K562 (cell line): Measurements from ENCODE around the gene EXOC6. TPM values are rescaled to one million over a fixed set of nuclear protein-coding genes. Genes with fewer than 3 reads are reported as not detected.

Experiments used
- ATAC-seq: fragments of 200-7000 bp; cut with Tn5 transposase; 3 replicates; pipeline ENCODE4 v1.9.1; 2020; ENCODE audit warnings: moderate library complexity
- BruUV-seq: library from RNA; stranded (reverse); fragments of 400-500 nt; replicated peaks from 2 replicates; lab custom pipeline; 2021; lab: Mats Ljungman, UMichigan
- CTCF ChIA-PET: fragments of 300-600 bp; formaldehyde crosslinking; extraction: SDS; loops from one replicate; lab custom pipeline; 2021; ENCODE audit warnings: low intra/inter-chr PET ratio; lab: Yijun Ruan, JAX
- POLR2A ChIA-PET: fragments of 300-600, 350-650 bp; sonication (Branson Sonifier 250); formaldehyde crosslinking; extraction: SDS; loops from one replicate; lab custom pipeline; 2021; ENCODE audit warnings: antibody characterized with exemption, inconsistent platforms; lab: Yijun Ruan, JAX
- DNase-seq, 4 experiments: peaks; one replicate each; pipeline versions ENCODE4 v3.0.0 to v3.0.0-alpha.2; 2011 to 2018; ENCODE audit warnings: low spot score in 3 of 4, mixed read lengths in 3 of 4; ENCODE audit errors: extremely low read depth in 1 of 4
- FAIRE-seq: peaks from 2 replicates; lab custom pipeline; 2011; peaks lifted over from hg19 to GRCh38; lab: Jason Lieb, UNC
- H2AFZ ChIP-seq: 2 replicates; pipeline ENCODE4 v1.6.0; 2011; ENCODE audit warnings: low read depth, low read length, control low read depth, inconsistent platforms
- H3K27ac ChIP-seq: fragments of 200-600 bp; 3 replicates; pipeline ENCODE4 v1.8.0; 2011; ENCODE audit warnings: low read depth, mild to moderate bottlenecking, control low read depth, inconsistent platforms, low read length, moderate library complexity, mixed read lengths; ENCODE audit errors: extremely low read depth
- H3K27me3 ChIP-seq, 2 experiments: fragments of 300-600 bp in 1 of 2; 2 replicates in 1 of 2; 3 replicates in 1 of 2; pipeline versions ENCODE4 v1.6.0 to v1.8.0; 2011; ENCODE audit warnings: inconsistent platforms in 2 of 2, low read length in 2 of 2, mild to moderate bottlenecking in 1 of 2, mixed read lengths in 1 of 2, moderate library complexity in 1 of 2; ENCODE audit not compliant: control insufficient read depth in 2 of 2, insufficient read depth in 2 of 2
- H3K36me3 ChIP-seq: fragments of 300-600 bp; 3 replicates; pipeline ENCODE4 v1.8.0; 2011; ENCODE audit warnings: mild to moderate bottlenecking, low read length, inconsistent platforms; ENCODE audit not compliant: control insufficient read depth, insufficient read depth
- H3K4me1 ChIP-seq, 2 experiments: fragments of 200-600 bp in 1 of 2; replicated peaks in 1 of 2; 2 replicates in 1 of 2; 3 replicates in 1 of 2; pipeline versions ENCODE4 v1.5.1 to v1.8.0; 2011; ENCODE audit warnings: inconsistent platforms in 2 of 2, low read length in 2 of 2, mild to moderate bottlenecking in 1 of 2, mixed read lengths in 1 of 2, moderate library complexity in 1 of 2; ENCODE audit not compliant: control insufficient read depth in 2 of 2, insufficient read depth in 2 of 2
- H3K4me2 ChIP-seq: 2 replicates; pipeline ENCODE4 v1.6.1; 2011; ENCODE audit warnings: low read length, control low read depth, inconsistent platforms, mixed read lengths; ENCODE audit not compliant: insufficient read depth
- H3K4me3 ChIP-seq: fragments of 200-600 bp; sonication (generic), shearing (Covaris generic); 2 replicates; pipeline ENCODE4 v1.5.1; 2016; ENCODE audit warnings: control low read depth, inconsistent platforms
- H3K79me2 ChIP-seq: fragments of 200-600 bp; 3 replicates; pipeline ENCODE4 v1.8.0; 2011; ENCODE audit warnings: low read length, inconsistent platforms; ENCODE audit not compliant: control insufficient read depth, insufficient read depth
- H3K9ac ChIP-seq, 2 experiments: 2 replicates each; pipeline versions ENCODE4 v1.6.0 to v1.6.1; 2011; ENCODE audit warnings: low read depth in 2 of 2, low read length in 2 of 2, control low read depth in 1 of 2, inconsistent platforms in 1 of 2, mild to moderate bottlenecking in 1 of 2, mixed read lengths in 1 of 2; ENCODE audit not compliant: insufficient read depth in 1 of 2
- H3K9me1 ChIP-seq: one replicate; pipeline ENCODE4 v1.6.0; 2011; ENCODE audit warnings: inconsistent platforms, mild to moderate bottlenecking, low read length, moderate library complexity; ENCODE audit not compliant: control insufficient read depth, insufficient read depth
- H3K9me3 ChIP-seq: replicated peaks from 2 replicates; pipeline ENCODE4 v1.5.1; 2011; ENCODE audit warnings: low read depth, low read length, inconsistent platforms; ENCODE audit not compliant: control insufficient read depth, insufficient read depth
- H4K20me1 ChIP-seq: replicated peaks from 2 replicates; pipeline ENCODE4 v1.6.1; 2011; ENCODE audit warnings: low read length, inconsistent platforms, mixed read lengths; ENCODE audit not compliant: control insufficient read depth, insufficient read depth
- ARID3A ChIP-seq: IDR thresholded peaks from 2 replicates; pipeline ENCODE4 v1.6.1; 2012; ENCODE audit warnings: low read depth, low read length, improper control_type of control experiment, borderline replicate concordance
- DPF2 ChIP-seq: fragments of 450-650 bp; IDR thresholded peaks from 2 replicates; pipeline ENCODE4 v1.6.1; 2016
- LEF1 ChIP-seq: fragments of 450-650 bp; IDR thresholded peaks from 2 replicates; pipeline ENCODE4 v1.6.1; 2016; ENCODE audit warnings: mild to moderate bottlenecking
- NR2C2 ChIP-seq, 2 experiments: fragments of 200-800 bp in 1 of 2; sonication (Bioruptor generic) in 1 of 2; sonication (generic) in 1 of 2; formaldehyde crosslinking in 1 of 2; IDR thresholded peaks; 2 replicates each; pipeline versions ENCODE4 v1.6.1 to v1.8.0; 2016 to 2022; ENCODE audit warnings: mild to moderate bottlenecking in 1 of 2, missing compliant biosample characterization in 1 of 2, missing genetic modification characterization in 1 of 2, missing genetic modification reagents in 1 of 2
- RAD21 ChIP-seq, 2 experiments: fragments of 250-450 bp in 1 of 2; fragments of 450-650 bp in 1 of 2; sonication (Bioruptor Pico) in 1 of 2; formaldehyde crosslinking in 1 of 2; IDR thresholded peaks in 1 of 2; conservative IDR thresholded peaks in 1 of 2; 2 replicates each; pipeline versions ENCODE4 v1.4.0 to v1.8.0; 2020 to 2022; ENCODE audit warnings: mild to moderate bottlenecking in 2 of 2, moderate library complexity in 1 of 2
- TCF7 ChIP-seq: sonication (generic); IDR thresholded peaks from 2 replicates; pipeline ENCODE4 v1.6.1; 2016; ENCODE audit warnings: antibody characterized with exemption, borderline replicate concordance
- TRIM24 ChIP-seq, 2 experiments: fragments of 450-650 bp; IDR thresholded peaks; 2 replicates each; pipeline ENCODE4 v1.6.1; 2016
- WGBS: fragments of 100-300 bp; shearing (Covaris generic); methylation state at CpG from one replicate; pipeline ENCODE4 v1.1.6; 2016; ENCODE audit warnings: low coverage, mixed read lengths; ENCODE audit not compliant: insufficient coverage; ENCODE audit errors: missing lambda C conversion rate; 5-methylcytosine and 5-hydroxymethylcytosine counted together
- in situ Hi-C: fragments of 300-500 bp; cut with MboI; formaldehyde crosslinking; loops from 4 replicates; pipeline ENCODE4 v1.15.0; 2018; ENCODE audit warnings: inconsistent platforms, mixed read lengths
- intact Hi-C: fragments of 100-400 bp; cut with micrococcal nuclease; formaldehyde crosslinking; loops from 2 replicates; pipeline ENCODE4 v1.14.2; 2022
- polyA plus RNA-seq, 8 experiments: library from polyadenylated mRNA; depleted of rRNA in 4 of 8; stranded (reverse) in 5 of 8; unstranded in 3 of 8; fragments of >200 nt; fragmentation: Nextera tagmentation in 2 of 8; fragmentation: Illumina TruSeq in 1 of 8; extraction: Ambion mirVana in 2 of 8; extraction: Trizol in 1 of 8; gene quantifications; 2 replicates each; pipeline versions ENCODE4 v1.2.1 to v1.2.3, GENCODE V29; 2011 to 2014; ENCODE audit warnings: inconsistent platforms in 1 of 8, missing spikeins in 1 of 8
- total RNA-seq, 7 experiments: library from RNA; depleted of rRNA in 6 of 7; stranded (reverse); fragments of >200 nt in 6 of 7; fragmentation: Illumina TruSeq in 2 of 7; extraction: Trizol in 2 of 7; gene quantifications; 2 replicates each; pipeline versions ENCODE4 v1.2.1 to v1.2.3, GENCODE V29; 2011 to 2021; ENCODE audit warnings: low replicate concordance in 1 of 7
- TF ChIP-seq, protein P1 (sequence below), 3 experiments: IDR thresholded peaks in 2 of 3; conservative IDR thresholded peaks in 1 of 3; 2 replicates each; pipeline ENCODE4 v1.5.1; 2011 to 2012; ENCODE audit warnings: low read length in 3 of 3, mild to moderate bottlenecking in 3 of 3, control low read depth in 2 of 3, improper control_type of control experiment in 1 of 3, inconsistent platforms in 1 of 3, low read depth in 1 of 3, mixed read lengths in 1 of 3, moderate library complexity in 1 of 3; ENCODE audit not compliant: insufficient read depth in 2 of 3
- TF ChIP-seq, protein P2 (sequence below): fragments of 450-650 bp; formaldehyde crosslinking; IDR thresholded peaks from 2 replicates; pipeline ENCODE4 v1.4.0; 2022; ENCODE audit warnings: missing genetic modification characterization
- TF ChIP-seq, protein P3 (sequence below): IDR thresholded peaks from 2 replicates; pipeline ENCODE4 v1.6.1; 2011; ENCODE audit warnings: borderline replicate concordance, low read depth, mild to moderate bottlenecking, moderate library complexity, low read length; ENCODE audit not compliant: insufficient read depth, poor library complexity, severe bottlenecking
- TF ChIP-seq, protein P4 (sequence below): fragments of 450-650 bp; IDR thresholded peaks from 2 replicates; pipeline ENCODE4 v1.6.1; 2016

Gene EXOC6
- total and polyA plus RNA-seq, 9 of the 15 experiments (the other 6 are each of a cell fraction or from before 2014, with no cell fraction given), result 13.9 to 42.8 (median 24.9) TPM

- ATAC-seq (peak; percentile 97), DNase-seq (peak; percentile 36 to 75 (median 44)), FAIRE-seq (peak; percentile 68)
- in situ Hi-C loops, result no loop called here
- CTCF ChIA-PET, result no interaction called here
- no TSS peak for BruUV-seq
- Histone ChIP-seq H3K9ac (no peak overlapping the region), H3K9me3 (no peaks in the 10 kb centered on the region), H3K4me1 (peaks cover 0 to 13% of the 10 kb centered on the region in 2 experiments; a peak in 3 of 5 replicates), H3K27me3 (no peaks in the 10 kb centered on the region), H3K79me2 (no peaks in the 10 kb centered on the region; the same call in 2 of the 3 replicates), H3K27ac (no peak overlapping the region; the same call in 2 of the 3 replicates), H2AFZ (no peak overlapping the region), H3K4me3 (no peak overlapping the region), H3K9me1 (no peaks in the 10 kb centered on the region), H3K4me2 (no peak overlapping the region), H3K36me3 (peaks cover 14% of the 10 kb centered on the region; the same call in 2 of the 3 replicates), H4K20me1 (no peaks in the 10 kb centered on the region)
- POLR2A ChIA-PET, result no interaction called here
- WGBS, result 69% methylated on average over 4 of the region's 4 CpGs
- intact Hi-C loops, result no loop called here
- TF ChIP-seq TRIM24 (IDR thresholded peaks at IDR 0.05), result peak in 1 of 2 experiments; percentile 16; a peak in 1 of 4 replicates
- TF ChIP-seq TCF7, result peak; percentile 88; the same call in 1 of the 2 replicates
- peak in 1 of 2 experiments; percentile 27; a peak in 2 of 4 replicates for TF ChIP-seq RAD21 (CRISPR knock-in tag; conservative IDR thresholded peaks at IDR 0.05 in 1 of 2, IDR thresholded peaks at IDR 0.05 in 1 of 2)
- TF ChIP-seq LEF1, result peak; percentile 73; the same call in 1 of the 2 replicates
- TF ChIP-seq NR2C2 (CRISPR knock-in tag; IDR thresholded peaks at IDR 0.05), result no peak
- TF ChIP-seq NR2C2 (tag; IDR thresholded peaks at IDR 0.05), result no peak
- TF ChIP-seq ARID3A, result 0 out of 2 replicates have a peak, but pooled peaks have one; percentile 19
- TF ChIP-seq DPF2, result no peak
- TF ChIP-seq, protein P1, sequence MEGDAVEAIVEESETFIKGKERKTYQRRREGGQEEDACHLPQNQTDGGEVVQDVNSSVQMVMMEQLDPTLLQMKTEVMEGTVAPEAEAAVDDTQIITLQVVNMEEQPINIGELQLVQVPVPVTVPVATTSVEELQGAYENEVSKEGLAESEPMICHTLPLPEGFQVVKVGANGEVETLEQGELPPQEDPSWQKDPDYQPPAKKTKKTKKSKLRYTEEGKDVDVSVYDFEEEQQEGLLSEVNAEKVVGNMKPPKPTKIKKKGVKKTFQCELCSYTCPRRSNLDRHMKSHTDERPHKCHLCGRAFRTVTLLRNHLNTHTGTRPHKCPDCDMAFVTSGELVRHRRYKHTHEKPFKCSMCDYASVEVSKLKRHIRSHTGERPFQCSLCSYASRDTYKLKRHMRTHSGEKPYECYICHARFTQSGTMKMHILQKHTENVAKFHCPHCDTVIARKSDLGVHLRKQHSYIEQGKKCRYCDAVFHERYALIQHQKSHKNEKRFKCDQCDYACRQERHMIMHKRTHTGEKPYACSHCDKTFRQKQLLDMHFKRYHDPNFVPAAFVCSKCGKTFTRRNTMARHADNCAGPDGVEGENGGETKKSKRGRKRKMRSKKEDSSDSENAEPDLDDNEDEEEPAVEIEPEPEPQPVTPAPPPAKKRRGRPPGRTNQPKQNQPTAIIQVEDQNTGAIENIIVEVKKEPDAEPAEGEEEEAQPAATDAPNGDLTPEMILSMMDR (IDR thresholded peaks at IDR 0.05 in 2 of 3, conservative IDR thresholded peaks at IDR 0.05 in 1 of 3; ENCODE audit: insufficient read depth in 2 of 3, low read depth in 1 of 3, low read length in 3 of 3), result peak; percentile 37 to 63 (median 55); a peak in 5 of 6 replicates
- TF ChIP-seq, protein P2, sequence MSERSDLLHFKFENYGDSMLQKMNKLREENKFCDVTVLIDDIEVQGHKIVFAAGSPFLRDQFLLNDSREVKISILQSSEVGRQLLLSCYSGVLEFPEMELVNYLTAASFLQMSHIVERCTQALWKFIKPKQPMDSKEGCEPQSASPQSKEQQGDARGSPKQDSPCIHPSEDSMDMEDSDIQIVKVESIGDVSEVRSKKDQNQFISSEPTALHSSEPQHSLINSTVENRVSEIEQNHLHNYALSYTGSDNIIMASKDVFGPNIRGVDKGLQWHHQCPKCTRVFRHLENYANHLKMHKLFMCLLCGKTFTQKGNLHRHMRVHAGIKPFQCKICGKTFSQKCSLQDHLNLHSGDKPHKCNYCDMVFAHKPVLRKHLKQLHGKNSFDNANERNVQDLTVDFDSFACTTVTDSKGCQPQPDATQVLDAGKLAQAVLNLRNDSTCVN (CRISPR knock-in tag), result no peak
- TF ChIP-seq, protein P3, sequence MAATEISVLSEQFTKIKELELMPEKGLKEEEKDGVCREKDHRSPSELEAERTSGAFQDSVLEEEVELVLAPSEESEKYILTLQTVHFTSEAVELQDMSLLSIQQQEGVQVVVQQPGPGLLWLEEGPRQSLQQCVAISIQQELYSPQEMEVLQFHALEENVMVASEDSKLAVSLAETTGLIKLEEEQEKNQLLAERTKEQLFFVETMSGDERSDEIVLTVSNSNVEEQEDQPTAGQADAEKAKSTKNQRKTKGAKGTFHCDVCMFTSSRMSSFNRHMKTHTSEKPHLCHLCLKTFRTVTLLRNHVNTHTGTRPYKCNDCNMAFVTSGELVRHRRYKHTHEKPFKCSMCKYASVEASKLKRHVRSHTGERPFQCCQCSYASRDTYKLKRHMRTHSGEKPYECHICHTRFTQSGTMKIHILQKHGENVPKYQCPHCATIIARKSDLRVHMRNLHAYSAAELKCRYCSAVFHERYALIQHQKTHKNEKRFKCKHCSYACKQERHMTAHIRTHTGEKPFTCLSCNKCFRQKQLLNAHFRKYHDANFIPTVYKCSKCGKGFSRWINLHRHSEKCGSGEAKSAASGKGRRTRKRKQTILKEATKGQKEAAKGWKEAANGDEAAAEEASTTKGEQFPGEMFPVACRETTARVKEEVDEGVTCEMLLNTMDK, result peak; percentile 55
- TF ChIP-seq, protein P4, sequence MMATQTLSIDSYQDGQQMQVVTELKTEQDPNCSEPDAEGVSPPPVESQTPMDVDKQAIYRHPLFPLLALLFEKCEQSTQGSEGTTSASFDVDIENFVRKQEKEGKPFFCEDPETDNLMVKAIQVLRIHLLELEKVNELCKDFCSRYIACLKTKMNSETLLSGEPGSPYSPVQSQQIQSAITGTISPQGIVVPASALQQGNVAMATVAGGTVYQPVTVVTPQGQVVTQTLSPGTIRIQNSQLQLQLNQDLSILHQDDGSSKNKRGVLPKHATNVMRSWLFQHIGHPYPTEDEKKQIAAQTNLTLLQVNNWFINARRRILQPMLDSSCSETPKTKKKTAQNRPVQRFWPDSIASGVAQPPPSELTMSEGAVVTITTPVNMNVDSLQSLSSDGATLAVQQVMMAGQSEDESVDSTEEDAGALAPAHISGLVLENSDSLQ, result peak; percentile 69
Measured at GRCh38 chr10:92914478-92915325, 66.4 kb downstream of the EXOC6 start.
